Stimulated activated naive CD8-positive, alpha-beta T cell treated with anti-CD3 and anti-CD28 coated beads, Interleukin-15, Interleukin-2, amounts not matched to agents 100 ng/mL and 50 ng/mL, for 24 hours (primary cell): ENCODE measurements around the gene B9D2.
"Not testable (repeated sequence)": the region's sequence is repeated elsewhere in the genome, so short reads cannot be mapped to it uniquely, and the experiment has no call there.

Experiments
- H3K27ac Mint-ChIP-seq: one replicate; pipeline ENCODE4 v1.8.0; 2021; ENCODE audit warnings: mild to moderate bottlenecking, mixed read lengths
- H3K27me3 Mint-ChIP-seq: one replicate; pipeline ENCODE4 v1.8.0; 2021; ENCODE audit warnings: mixed read lengths
- H3K36me3 Mint-ChIP-seq: one replicate; pipeline ENCODE4 v1.8.0; 2021; ENCODE audit warnings: low read depth, mixed read lengths
- H3K4me1 Mint-ChIP-seq: one replicate; pipeline ENCODE4 v1.8.0; 2021; ENCODE audit warnings: low read depth, mixed read lengths
- H3K4me3 Mint-ChIP-seq: one replicate; pipeline ENCODE4 v1.8.0; 2021; ENCODE audit warnings: mild to moderate bottlenecking, mixed read lengths
- H3K9me3 Mint-ChIP-seq: one replicate; pipeline ENCODE4 v1.8.0; 2021; ENCODE audit warnings: mixed read lengths

The B9D2 gene

GRCh38 chr19:41354343-41354953 is 9.5 kb downstream of the B9D2 start:
- no peaks in the 10 kb centered on the region for H3K27me3 Mint-ChIP-seq
- H3K4me3 Mint-ChIP-seq = peak overlapping the region; percentile 89
- no peaks in the 10 kb centered on the region for H3K9me3 Mint-ChIP-seq
- H3K36me3 Mint-ChIP-seq = peaks cover 29% of the 10 kb centered on the region
- peaks cover 57% of the 10 kb centered on the region for H3K4me1 Mint-ChIP-seq
- peak overlapping the region; percentile 96 for H3K27ac Mint-ChIP-seq

DNA sequence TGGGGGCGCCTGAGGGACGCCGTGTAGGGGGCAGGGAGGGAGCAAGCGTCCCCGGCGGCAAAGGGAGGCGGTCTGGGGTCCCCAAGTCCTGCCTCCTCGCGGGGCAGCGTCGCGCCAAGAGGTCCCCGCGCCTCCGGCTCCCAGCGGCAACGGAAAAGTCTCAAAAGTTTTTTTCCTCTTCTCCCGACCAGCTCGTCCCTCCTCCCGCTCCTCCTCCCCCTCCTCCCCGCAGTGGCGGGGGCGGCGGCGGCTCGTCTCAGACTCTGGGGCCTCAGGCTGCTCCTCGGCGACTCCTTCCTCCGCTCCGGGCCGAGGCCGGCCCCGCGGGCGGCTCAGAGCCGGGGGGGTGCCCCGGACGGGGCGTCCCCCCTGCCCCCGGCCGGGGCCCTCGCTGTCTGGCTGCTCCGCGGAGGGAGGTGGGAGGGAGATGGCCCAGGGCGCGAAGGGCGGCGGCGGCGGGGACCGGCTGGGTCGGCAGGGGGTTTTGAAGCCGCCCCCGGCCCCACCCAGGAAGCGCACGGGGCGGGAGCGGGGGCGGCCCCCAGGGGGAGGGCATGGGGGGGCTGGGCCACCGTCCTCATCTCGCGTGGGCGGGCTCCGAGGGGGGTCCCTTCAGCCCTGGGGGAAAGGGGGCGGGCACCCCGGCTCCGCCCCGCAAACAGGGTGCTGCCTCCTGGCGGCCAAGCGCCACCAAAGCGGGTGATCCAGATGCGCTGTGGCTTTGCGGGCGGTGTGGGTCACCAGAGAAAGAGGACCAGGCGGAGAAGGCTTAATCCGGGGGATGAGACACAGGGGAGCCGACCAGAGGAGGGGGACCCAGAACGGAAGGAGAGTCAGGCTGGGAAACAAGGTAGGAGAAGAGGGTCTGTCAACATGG is 10.2 kb downstream of the B9D2 start, which contains the start of gene TGFB1:
TGFB1 (minus strand) TSS at position 457 of the 877 bp plus-strand sequence. CDS start 878 bp downstream, outside the sequence.
- no peaks in the 10 kb centered on the region for H3K9me3 Mint-ChIP-seq
- H3K4me1 Mint-ChIP-seq = peaks cover 65% of the 10 kb centered on the region
- peaks cover 36% of the 10 kb centered on the region for H3K36me3 Mint-ChIP-seq
- H3K27me3 Mint-ChIP-seq = no peaks in the 10 kb centered on the region
- H3K27ac Mint-ChIP-seq = peak within 1 kb of the TSS; percentile 99
- H3K4me3 Mint-ChIP-seq = peak within 1 kb of the TSS; percentile 94

DNA sequence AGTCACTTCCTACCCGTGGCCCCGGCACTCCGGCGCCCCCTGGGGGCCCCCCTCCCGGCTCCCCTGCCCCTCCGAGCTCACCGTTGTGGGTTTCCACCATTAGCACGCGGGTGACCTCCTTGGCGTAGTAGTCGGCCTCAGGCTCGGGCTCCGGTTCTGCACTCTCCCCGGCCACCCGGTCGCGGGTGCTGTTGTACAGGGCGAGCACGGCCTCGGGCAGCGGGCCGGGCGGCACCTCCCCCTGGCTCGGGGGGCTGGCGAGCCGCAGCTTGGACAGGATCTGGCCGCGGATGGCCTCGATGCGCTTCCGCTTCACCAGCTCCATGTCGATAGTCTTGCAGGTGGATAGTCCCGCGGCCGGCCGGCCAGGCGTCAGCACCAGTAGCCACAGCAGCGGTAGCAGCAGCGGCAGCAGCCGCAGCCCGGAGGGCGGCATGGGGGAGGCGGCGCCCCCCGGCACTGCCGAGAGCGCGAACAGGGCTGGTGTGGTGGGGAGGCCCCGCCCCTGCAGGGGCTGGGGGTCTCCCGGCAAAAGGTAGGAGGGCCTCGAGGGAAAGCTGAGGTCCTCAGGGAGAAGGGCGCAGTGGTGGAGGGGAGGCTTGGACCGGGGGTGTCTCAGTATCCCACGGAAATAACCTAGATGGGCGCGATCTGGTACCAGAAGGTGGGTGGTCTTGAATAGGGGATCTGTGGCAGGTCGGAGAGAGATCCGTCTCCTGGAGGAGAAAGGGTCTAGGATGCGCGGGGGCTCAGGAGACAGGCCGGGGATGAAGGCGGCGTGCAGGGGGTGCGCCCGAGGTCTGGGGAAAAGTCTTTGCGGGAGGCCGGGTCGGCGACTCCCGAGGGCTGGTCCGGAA is 11.1 kb downstream of the B9D2 start:
- H3K27me3 Mint-ChIP-seq = no peaks in the 10 kb centered on the region
- no peaks in the 10 kb centered on the region for H3K9me3 Mint-ChIP-seq
- peaks cover 62% of the 10 kb centered on the region for H3K4me1 Mint-ChIP-seq
- H3K36me3 Mint-ChIP-seq = peaks cover 38% of the 10 kb centered on the region
- H3K27ac Mint-ChIP-seq = peak overlapping the region; percentile 99
- peak overlapping the region; percentile 94 for H3K4me3 Mint-ChIP-seq

- peaks cover 43% of the 10 kb centered on the region for H3K36me3 Mint-ChIP-seq
- no peaks in the 10 kb centered on the region for H3K27me3 Mint-ChIP-seq
- H3K4me3 Mint-ChIP-seq = peak overlapping the region; percentile 94
- H3K27ac Mint-ChIP-seq = peak overlapping the region; percentile 99
- peaks cover 56% of the 10 kb centered on the region for H3K4me1 Mint-ChIP-seq
- no peaks in the 10 kb centered on the region for H3K9me3 Mint-ChIP-seq
These were observed 11.7 kb downstream of the B9D2 start for GRCh38 chr19:41352279-41352608.

DNA sequence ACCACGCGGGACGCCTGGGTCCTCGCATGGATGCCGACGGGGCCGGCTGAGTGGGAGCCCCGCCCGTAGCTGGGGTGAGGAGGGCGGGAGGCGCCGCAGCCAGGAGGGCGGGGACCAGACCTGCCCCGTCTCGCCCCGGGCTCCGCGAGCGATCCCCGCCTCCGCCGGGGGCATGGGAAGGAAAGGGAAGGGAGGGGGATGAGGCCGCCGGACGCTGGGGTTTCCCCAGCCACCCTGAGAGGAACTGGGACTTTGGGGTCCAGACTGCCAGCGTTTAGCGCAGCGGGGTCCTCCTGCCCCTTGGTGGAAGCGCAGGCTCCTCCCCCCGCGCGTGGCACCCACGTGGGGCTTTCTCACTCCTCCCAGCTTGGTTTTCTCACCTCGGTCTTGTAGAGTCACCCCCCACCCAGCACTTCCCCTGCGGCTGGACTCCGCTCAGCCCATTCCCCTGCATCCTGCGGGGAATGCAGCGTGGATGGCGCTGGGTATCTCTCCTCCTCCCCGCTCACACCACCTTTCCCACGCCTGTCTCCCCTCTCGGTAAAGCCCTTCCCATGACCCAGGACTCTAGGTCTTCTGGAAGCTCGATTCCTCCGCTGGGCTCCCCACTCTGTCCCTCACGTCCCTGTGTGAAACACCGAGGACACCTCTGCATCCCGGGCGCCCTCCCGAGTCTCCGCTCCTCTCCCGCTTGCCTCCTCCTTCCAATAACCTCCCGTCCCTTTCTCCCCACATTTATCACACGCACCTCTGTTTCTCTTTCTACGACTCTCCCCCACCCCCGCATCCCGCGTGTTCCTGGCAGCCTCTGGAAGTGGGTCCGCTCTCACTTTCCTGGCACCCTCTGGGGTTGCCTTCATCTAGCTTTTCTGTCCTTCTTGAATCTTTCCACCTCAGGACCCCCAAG is 12.4 kb downstream of the B9D2 start:
- Mint-ChIP-seq H3K36me3 (peaks cover 44% of the 10 kb centered on the region), H3K4me3 (peak overlapping the region; percentile 94), H3K27ac (peak overlapping the region; percentile 99), H3K9me3 (no peaks in the 10 kb centered on the region), H3K4me1 (peaks cover 50% of the 10 kb centered on the region), H3K27me3 (no peaks in the 10 kb centered on the region)

DNA sequence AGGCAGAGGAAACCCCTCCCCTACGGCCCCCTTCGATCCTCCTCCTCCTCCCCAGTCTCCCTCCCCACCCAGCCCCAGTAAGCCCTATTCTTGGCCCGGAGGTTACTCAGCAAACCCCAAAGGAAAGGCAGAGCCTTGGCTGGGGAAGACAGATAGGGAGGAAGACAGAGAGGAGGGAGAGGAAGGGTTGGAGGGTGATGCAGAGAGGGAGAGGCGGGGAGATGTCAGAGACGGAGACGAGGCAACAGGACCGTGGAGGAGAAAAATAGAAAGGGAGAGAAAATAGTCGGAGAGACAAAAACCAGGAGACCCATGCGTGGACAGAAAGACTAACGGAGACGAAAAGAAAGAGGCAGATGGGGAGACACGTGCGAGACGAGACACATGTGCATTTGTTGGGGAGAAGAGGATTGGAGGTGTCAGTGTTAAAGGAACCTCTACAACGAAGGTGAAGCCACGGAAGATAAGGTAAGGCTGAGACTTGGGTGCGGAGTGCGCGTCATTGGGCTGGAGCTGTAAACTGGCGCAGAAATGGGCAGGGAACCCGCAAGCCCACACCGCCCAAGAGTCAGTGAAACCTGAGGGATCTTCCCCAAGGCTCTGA is 13.1 kb downstream of the B9D2 start:
- H3K36me3 Mint-ChIP-seq = peaks cover 52% of the 10 kb centered on the region
- H3K27me3 Mint-ChIP-seq = no peaks in the 10 kb centered on the region
- H3K9me3 Mint-ChIP-seq = no peaks in the 10 kb centered on the region
- H3K27ac Mint-ChIP-seq = peak overlapping the region; percentile 98
- H3K4me3 Mint-ChIP-seq = peak overlapping the region; percentile 94
- H3K4me1 Mint-ChIP-seq = peaks cover 45% of the 10 kb centered on the region

GRCh38 chr19:41346916-41347315 is 17.0 kb downstream of the B9D2 start:
- H3K27me3 Mint-ChIP-seq, H3K4me3 Mint-ChIP-seq, H3K9me3 Mint-ChIP-seq, H3K27ac Mint-ChIP-seq: not testable (repeated sequence)
- H3K4me1 Mint-ChIP-seq = peaks cover 55% of the 10 kb centered on the region
- H3K36me3 Mint-ChIP-seq = peaks cover 77% of the 10 kb centered on the region

DNA sequence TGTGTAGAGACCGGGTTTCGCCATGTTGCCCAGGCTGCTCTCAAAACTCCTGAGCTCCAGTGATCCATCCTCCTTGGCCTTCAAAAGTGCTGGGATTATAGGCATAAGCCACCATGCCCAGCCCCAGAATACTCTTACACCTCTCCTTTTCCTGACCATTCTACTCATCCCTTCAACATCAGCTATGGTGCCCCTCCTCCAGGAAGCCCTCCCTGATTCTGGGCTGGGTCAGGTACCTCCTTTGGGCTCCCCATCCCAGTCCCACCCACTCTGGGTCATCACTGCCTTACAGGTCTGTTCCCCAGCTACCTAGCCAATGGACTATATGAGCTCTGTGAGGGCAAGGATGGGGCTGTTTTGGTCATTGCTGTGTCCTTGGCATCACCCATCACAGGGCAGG is 19.8 kb downstream of the B9D2 start:
- H3K4me1 Mint-ChIP-seq = peaks cover 52% of the 10 kb centered on the region
- H3K9me3 Mint-ChIP-seq = no peaks in the 10 kb centered on the region
- H3K27me3 Mint-ChIP-seq = no peaks in the 10 kb centered on the region
- no peak overlapping the region for H3K4me3 Mint-ChIP-seq
- H3K27ac Mint-ChIP-seq = no peak overlapping the region
- H3K36me3 Mint-ChIP-seq = peaks cover 75% of the 10 kb centered on the region

DNA sequence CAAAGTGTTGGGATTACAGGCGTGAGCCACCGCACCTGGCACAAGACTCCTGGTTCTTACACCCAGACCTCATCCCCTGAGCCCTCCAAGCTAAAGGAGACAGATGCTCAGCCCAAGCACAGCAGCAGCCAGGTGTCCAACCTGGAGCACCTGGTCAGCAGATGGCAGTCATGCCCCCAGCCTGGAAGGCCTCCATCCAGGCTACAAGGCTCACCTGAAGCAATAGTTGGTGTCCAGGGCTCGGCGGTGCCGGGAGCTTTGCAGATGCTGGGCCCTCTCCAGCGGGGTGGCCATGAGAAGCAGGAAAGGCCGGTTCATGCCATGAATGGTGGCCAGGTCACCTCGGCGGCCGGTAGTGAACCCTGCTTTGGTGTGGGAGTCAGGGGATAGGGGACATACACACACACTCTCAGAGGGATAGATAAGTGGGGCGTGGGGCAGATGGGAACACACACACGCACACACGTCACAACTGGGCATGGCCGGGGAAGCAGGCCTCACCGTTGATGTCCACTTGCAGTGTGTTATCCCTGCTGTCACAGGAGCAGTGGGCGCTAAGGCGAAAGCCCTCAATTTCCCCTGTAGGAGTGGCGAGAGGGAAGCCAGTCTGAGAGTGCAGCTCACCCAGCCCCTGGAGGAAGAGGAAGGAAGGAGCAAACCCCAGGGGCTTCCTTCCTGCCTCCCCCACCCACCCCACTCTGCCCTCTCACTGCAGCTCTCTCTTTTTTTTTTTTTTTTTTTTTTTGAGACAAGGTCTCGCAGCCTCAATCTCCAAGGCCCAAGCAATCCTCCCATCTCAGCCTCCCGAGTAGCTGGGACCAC is 22.1 kb downstream of the B9D2 start:
- H3K36me3 Mint-ChIP-seq = peaks cover 67% of the 10 kb centered on the region
- no peak overlapping the region for H3K27ac Mint-ChIP-seq

GRCh38 chr19:41339936-41340335 is 24.0 kb downstream of the B9D2 start:
- Mint-ChIP-seq H3K9me3 (no peaks in the 10 kb centered on the region), H3K36me3 (peaks cover 59% of the 10 kb centered on the region)

More for the DNA sequence above, 22.1 kb downstream of the B9D2 start:
- H3K4me1 Mint-ChIP-seq = peaks cover 47% of the 10 kb centered on the region
- H3K27me3 Mint-ChIP-seq = no peaks in the 10 kb centered on the region
- H3K4me3 Mint-ChIP-seq = no peak overlapping the region
- H3K9me3 Mint-ChIP-seq = no peaks in the 10 kb centered on the region

DNA sequence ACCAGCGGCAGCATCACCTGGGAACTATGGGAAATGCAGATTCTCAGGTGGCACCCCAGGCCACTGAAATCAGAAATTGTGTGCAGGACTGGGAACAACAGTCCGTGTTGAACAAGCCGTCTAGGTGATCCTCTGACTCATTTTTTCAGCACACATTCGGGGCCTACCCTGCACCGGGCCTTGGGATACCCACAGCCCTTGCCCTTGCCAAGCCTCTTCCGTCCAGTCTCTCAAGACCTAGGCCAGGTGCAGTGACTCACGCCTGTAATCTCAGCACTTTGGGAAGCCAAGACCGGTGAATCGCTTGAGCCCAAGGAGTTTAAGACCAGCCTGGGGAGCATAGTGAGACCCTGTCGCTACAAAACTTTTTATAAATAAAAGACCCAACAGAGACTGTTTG is 28.5 kb downstream of the B9D2 start:
- Mint-ChIP-seq H3K4me1 (peaks cover 51% of the 10 kb centered on the region), H3K36me3 (peaks cover 61% of the 10 kb centered on the region), H3K9me3 (no peaks in the 10 kb centered on the region), H3K27me3 (no peaks in the 10 kb centered on the region), H3K4me3 (no peak overlapping the region), H3K27ac (peak overlapping the region; percentile 61)

More at GRCh38 chr19:41339936-41340335, 24.0 kb downstream of the B9D2 start:
- Mint-ChIP-seq H3K4me1 (peaks cover 48% of the 10 kb centered on the region), H3K27ac (no peak overlapping the region), H3K4me3 (no peak overlapping the region), H3K27me3 (no peaks in the 10 kb centered on the region)

DNA sequence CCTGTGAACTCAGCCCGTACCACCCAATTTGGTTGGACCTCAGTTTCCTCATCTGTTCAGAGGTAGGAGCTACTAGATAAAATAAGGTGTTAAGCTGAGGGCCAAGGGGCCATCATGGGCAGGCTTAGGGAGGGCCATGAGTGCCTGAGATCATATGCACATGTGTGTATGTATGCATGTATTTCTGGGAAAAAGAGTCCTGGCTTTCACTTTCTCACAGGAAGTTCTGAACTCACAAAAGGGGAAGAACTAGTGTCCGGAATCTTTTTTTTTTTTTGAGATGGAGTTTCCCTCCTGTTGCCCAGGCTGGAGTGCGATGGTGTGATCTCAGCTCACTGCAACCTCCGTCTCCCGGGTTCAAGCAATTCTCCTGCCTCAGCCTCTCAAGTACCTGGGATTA is 29.2 kb downstream of the B9D2 start:
- Mint-ChIP-seq H3K27ac (peak overlapping the region; percentile 54), H3K9me3 (no peaks in the 10 kb centered on the region), H3K27me3 (no peaks in the 10 kb centered on the region), H3K4me1 (peaks cover 52% of the 10 kb centered on the region), H3K36me3 (peaks cover 60% of the 10 kb centered on the region), H3K4me3 (no peak overlapping the region)

DNA sequence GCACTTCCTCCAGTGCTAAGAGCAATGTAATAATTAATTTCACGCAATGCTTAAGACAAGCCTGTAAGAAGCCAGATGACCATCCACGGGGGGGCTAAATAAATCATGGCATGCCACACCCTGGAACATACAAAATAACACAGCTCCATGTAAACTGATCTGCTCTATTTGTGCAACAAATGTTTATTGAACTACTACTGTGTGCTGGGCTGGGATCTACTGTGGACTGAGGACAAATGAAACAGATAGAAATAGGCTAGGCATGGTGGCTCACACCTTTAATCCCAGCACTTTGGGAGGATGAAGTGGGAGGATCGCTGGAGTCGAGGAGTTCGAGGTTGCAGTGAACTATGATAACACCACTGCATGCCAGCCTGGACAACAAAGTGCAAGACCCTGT is 31.5 kb downstream of the B9D2 start:
- H3K27ac Mint-ChIP-seq = no peak overlapping the region
- peaks cover 64% of the 10 kb centered on the region for H3K36me3 Mint-ChIP-seq
- no peaks in the 10 kb centered on the region for H3K9me3 Mint-ChIP-seq
- no peaks in the 10 kb centered on the region for H3K27me3 Mint-ChIP-seq
- peaks cover 63% of the 10 kb centered on the region for H3K4me1 Mint-ChIP-seq
- no peak overlapping the region for H3K4me3 Mint-ChIP-seq
